Measurements from ENCODE around the gene TYW3.

DNA sequence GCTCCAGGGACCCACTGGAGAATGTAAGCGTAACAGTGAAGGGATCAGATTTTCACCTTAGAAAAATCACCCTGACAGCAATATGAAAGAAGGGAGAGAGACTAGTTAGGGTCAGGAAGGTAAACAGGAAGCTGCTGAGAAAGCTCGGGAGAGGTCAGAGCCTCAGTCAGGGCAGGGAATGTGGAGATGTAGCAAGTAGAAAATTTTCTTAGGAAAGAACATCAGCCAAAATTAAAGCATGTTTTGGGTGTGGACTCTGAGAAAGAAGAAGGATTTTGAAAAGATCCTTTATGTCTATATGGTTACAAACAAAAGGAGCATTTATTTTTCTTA, 42.6 kb upstream of the TYW3 start:
- TF ChIP-seq SUZ12 (IDR thresholded peaks at IDR 0.05; ENCODE audit: extremely low read depth, insufficient read depth, insufficient read length) = no peak
- TF ChIP-seq YY1 (IDR thresholded peaks at IDR 0.05; ENCODE audit: insufficient read depth, insufficient read length) = no peak

Data from NT2/D1 (cell line).